ENCODE results near the gene NFYC. TPM values are rescaled to one million over a fixed set of nuclear protein-coding genes. Genes with fewer than 3 reads are reported as not detected.

Gene NFYC
- total and polyA plus RNA-seq, 2 of the 8 experiments (the other 6 are each of a cell fraction or from before 2014, with no cell fraction given) = 54.1 to 124 TPM

DNA sequence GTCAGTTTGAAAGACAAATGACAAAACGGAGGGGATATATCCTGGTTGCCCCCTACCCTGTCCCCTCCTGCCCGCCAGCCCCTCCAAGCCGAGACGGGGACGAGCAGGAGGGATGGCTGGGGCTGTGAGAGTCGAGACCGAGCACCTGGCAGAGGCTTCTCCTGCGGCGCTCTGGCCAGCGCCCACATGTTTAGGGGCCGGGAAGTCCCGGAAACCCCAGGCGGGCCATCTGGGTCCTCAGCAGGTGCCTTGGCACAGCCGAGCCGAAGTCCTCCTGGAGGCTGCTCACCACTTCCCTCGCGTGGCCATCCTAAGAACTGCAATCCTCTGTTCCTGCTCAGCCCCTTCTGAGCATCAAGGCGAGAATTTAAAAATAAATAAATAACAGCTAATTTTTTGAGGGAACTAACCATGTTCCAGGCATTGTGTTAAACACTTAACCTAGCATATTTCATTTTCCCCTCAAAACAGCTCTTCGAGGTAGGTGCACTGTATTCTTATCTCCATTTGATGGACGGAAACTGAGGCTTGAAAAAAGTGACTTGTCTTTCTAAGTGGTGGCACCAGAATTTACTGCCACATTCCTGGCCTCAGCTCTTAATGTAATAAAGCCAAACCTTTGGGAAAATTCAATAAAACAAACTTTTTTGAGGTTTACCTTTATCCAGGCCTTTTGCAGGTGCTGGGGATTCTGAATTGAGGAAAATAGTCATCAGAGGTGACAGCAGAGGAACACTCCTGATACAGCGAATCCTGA lies 22.6 kb upstream of the NFYC start (continued):
- 0 out of 2 replicates have a peak, but pooled peaks have one; percentile 17 for TF ChIP-seq TCF12 (IDR thresholded peaks at IDR 0.05; ENCODE audit: low read depth, low read length)
